GM15510 (cell line): ENCODE results near the gene SLC2A2.

Source experiments
- POLR2A ChIP-seq: IDR thresholded peaks from 3 replicates; pipeline ENCODE4 v1.6.1; 2011; ENCODE audit warnings: borderline replicate concordance; ENCODE audit not compliant: insufficient read length; ENCODE audit errors: extremely low read depth

The SLC2A2 gene

DNA sequence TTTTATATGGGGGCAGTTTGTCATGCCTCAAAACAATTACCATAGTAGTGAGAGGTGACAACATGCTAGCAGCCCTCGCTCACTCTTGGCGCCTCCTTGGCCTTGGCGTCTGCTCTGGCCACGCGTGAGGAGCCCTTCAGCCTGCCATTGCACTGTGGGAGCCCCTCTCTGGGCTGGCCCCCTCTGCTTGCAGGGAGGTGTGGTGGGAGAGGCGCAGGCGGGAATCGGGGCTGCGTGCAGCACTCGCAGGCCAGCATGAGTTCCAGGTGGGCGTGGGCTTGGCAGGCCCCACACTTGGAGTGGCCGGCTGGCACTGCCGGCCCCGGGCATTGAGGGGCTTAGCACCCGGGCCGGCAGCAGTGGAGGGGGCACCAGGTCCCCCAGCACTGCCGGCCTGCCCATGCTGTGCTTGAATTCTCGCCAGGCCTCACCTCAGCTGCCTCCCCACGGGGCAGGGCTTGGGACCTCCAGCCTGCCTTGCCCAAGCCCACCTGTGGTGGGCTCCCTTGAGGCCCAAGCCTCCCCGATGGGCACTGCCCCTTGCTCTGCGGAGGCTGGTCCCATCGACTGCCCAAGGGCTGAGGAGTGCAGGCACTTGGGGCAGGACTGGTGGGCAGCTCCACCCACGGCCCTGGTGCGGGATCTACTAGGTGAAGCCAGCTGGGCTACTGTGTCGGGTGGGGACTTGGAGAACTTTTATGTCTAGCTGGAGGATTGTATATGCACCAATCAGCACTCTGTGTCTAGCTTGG, 79.3 kb downstream of the SLC2A2 start:
- no peak for TF ChIP-seq POLR2A
